BLaER1 treated with 17β-estradiol and CSF1 and Interleukin-3, amounts not matched to agents 10 nM and 100 nM (cell line): ENCODE results near the gene NFIX.

Experiments
- H3K27ac ChIP-seq, 11 experiments: shearing (Covaris generic); formaldehyde crosslinking; 2 replicates each; pipeline ENCODE4 v1.8.1; 2022
- H3K27me3 ChIP-seq, 11 experiments: shearing (Covaris generic); formaldehyde crosslinking; 2 replicates each; pipeline ENCODE4 v1.8.1; 2022
- H3K36me3 ChIP-seq, 11 experiments: shearing (Covaris generic); formaldehyde crosslinking; 2 replicates each; pipeline ENCODE4 v1.8.1; 2022
- H3K4me1 ChIP-seq, 10 experiments: shearing (Covaris generic); formaldehyde crosslinking; 2 replicates each; pipeline ENCODE4 v1.8.1; 2022
- H3K4me2 ChIP-seq, 11 experiments: shearing (Covaris generic); formaldehyde crosslinking; 2 replicates each; pipeline ENCODE4 v1.8.1; 2022
- H3K4me3 ChIP-seq, 10 experiments: shearing (Covaris generic); formaldehyde crosslinking; 2 replicates each; pipeline ENCODE4 v1.8.1; 2022
- H3K9ac ChIP-seq, 11 experiments: shearing (Covaris generic); formaldehyde crosslinking; 2 replicates each; pipeline ENCODE4 v1.8.1; 2022
- H3K9me3 ChIP-seq, 11 experiments: shearing (Covaris generic); formaldehyde crosslinking; replicated peaks in 1 of 11; 2 replicates each; pipeline ENCODE4 v1.8.1; 2022
- H4K20me1 ChIP-seq, 11 experiments: shearing (Covaris generic); formaldehyde crosslinking; 2 replicates each; pipeline ENCODE4 v1.8.1; 2022
- Cebpa-rat ChIP-seq, 11 experiments: shearing (Covaris generic); IDR thresholded peaks; 2 replicates each; pipeline ENCODE4 v1.8.1; 2022

Gene NFIX

GRCh38 chr19:13133241-13133870, 138.1 kb downstream of the NFIX start:
- no peak for TF ChIP-seq Cebpa-rat (IDR thresholded peaks at IDR 0.05)
- H3K27ac ChIP-seq: 0 out of 22 replicates have a peak overlapping the region, but pooled peaks of 1 of the 11 experiments have one; percentile 7
- peaks cover 79 to 100% (median 93%) of the 10 kb centered on the region in 11 experiments for H4K20me1 ChIP-seq
- no peaks in the 10 kb centered on the region for H3K27me3 ChIP-seq
- peak overlapping the region in 1 of 11 experiments; percentile 5; a peak in 1 of 22 replicates for H3K9ac ChIP-seq
- no peak overlapping the region for H3K4me3 ChIP-seq
- no peak overlapping the region for H3K4me2 ChIP-seq
- peaks cover 60 to 100% (median 87%) of the 10 kb centered on the region in 11 experiments for H3K36me3 ChIP-seq
- no peaks in the 10 kb centered on the region for H3K9me3 ChIP-seq
- H3K4me1 ChIP-seq: peaks cover 10 to 56% (median 39%) of the 10 kb centered on the region in 10 experiments

- Histone ChIP-seq H3K4me3 (no peak overlapping the region), H3K4me1 (peaks cover 18 to 56% (median 43%) of the 10 kb centered on the region in 10 experiments), H3K36me3 (peaks cover 58 to 94% (median 83%) of the 10 kb centered on the region in 11 experiments), H3K27ac (no peak overlapping the region), H3K27me3 (no peaks in the 10 kb centered on the region), H3K9ac (no peak overlapping the region; a peak in 1 of 22 replicates), H4K20me1 (peaks cover 68 to 96% (median 84%) of the 10 kb centered on the region in 11 experiments), H3K9me3 (no peaks in the 10 kb centered on the region), H3K4me2 (no peak overlapping the region)
- TF ChIP-seq Cebpa-rat (IDR thresholded peaks at IDR 0.05): no peak
Measured at GRCh38 chr19:13134626-13135025, 139.4 kb downstream of the NFIX start.

GRCh38 chr19:13135068-13136062, 140.1 kb downstream of the NFIX start:
- Histone ChIP-seq H3K4me2 (no peak overlapping the region), H4K20me1 (peaks cover 60 to 92% (median 76%) of the 10 kb centered on the region in 11 experiments), H3K4me3 (no peak overlapping the region), H3K4me1 (peaks cover 21 to 61% (median 48%) of the 10 kb centered on the region in 10 experiments), H3K9ac (no peak overlapping the region; a peak in 1 of 22 replicates), H3K27me3 (no peaks in the 10 kb centered on the region), H3K36me3 (peaks cover 58 to 92% (median 80%) of the 10 kb centered on the region in 11 experiments), H3K27ac (no peak overlapping the region), H3K9me3 (no peaks in the 10 kb centered on the region)
- no peak for TF ChIP-seq Cebpa-rat (IDR thresholded peaks at IDR 0.05)

GRCh38 chr19:13137290-13137794, 142.1 kb downstream of the NFIX start:
- Histone ChIP-seq H3K9me3 (no peaks in the 10 kb centered on the region), H3K9ac (no peak overlapping the region), H3K36me3 (peaks cover 58 to 86% (median 72%) of the 10 kb centered on the region in 11 experiments), H3K4me3 (no peak overlapping the region), H4K20me1 (peaks cover 40 to 77% (median 57%) of the 10 kb centered on the region in 11 experiments), H3K27ac (peak overlapping the region in 6 of 11 experiments; percentile 72 to 83 (median 76); a peak in 5 of 22 replicates), H3K4me1 (peaks cover 21 to 50% (median 32%) of the 10 kb centered on the region in 10 experiments), H3K27me3 (no peaks in the 10 kb centered on the region), H3K4me2 (peak overlapping the region in 5 of 11 experiments; percentile 84 to 94 (median 92); a peak in 5 of 22 replicates)
- TF ChIP-seq Cebpa-rat (IDR thresholded peaks at IDR 0.05): no peak

- peak overlapping the region in 6 of 10 experiments; percentile 15 to 52 (median 32); a peak in 8 of 20 replicates for H3K4me3 ChIP-seq
- peak overlapping the region; percentile 52 to 72 (median 62); a peak in 19 of 22 replicates for H3K9ac ChIP-seq
- peaks cover 30 to 77% (median 47%) of the 10 kb centered on the region in 11 experiments for H4K20me1 ChIP-seq
- peaks cover 21 to 54% (median 40%) of the 10 kb centered on the region in 10 experiments for H3K4me1 ChIP-seq
- peak overlapping the region; percentile 58 to 94 (median 86) for H3K4me2 ChIP-seq
- H3K36me3 ChIP-seq: peaks cover 50 to 86% (median 68%) of the 10 kb centered on the region in 11 experiments
- TF ChIP-seq Cebpa-rat (IDR thresholded peaks at IDR 0.05): no peak
- no peaks in the 10 kb centered on the region for H3K9me3 ChIP-seq
- H3K27ac ChIP-seq: peak overlapping the region; percentile 42 to 83 (median 75); a peak in 21 of 22 replicates
- no peaks in the 10 kb centered on the region for H3K27me3 ChIP-seq
Measured at GRCh38 chr19:13138171-13138915, 143.1 kb downstream of the NFIX start.

GRCh38 chr19:13138916-13139198, 143.6 kb downstream of the NFIX start:
- Histone ChIP-seq H3K9me3 (no peaks in the 10 kb centered on the region), H3K4me3 (peak overlapping the region in 6 of 10 experiments; percentile 15 to 52 (median 32); a peak in 7 of 20 replicates), H3K4me2 (peak overlapping the region; percentile 58 to 94 (median 86)), H3K27me3 (no peaks in the 10 kb centered on the region), H4K20me1 (peaks cover 25 to 74% (median 42%) of the 10 kb centered on the region in 11 experiments), H3K9ac (peak overlapping the region; percentile 52 to 72 (median 62); a peak in 19 of 22 replicates), H3K4me1 (peaks cover 21 to 59% (median 43%) of the 10 kb centered on the region in 10 experiments), H3K36me3 (peaks cover 52 to 86% (median 67%) of the 10 kb centered on the region in 11 experiments), H3K27ac (peak overlapping the region; percentile 42 to 83 (median 75); a peak in 20 of 22 replicates)
- TF ChIP-seq Cebpa-rat (IDR thresholded peaks at IDR 0.05): peak in 8 of 11 experiments; percentile 28 to 89 (median 72); a peak in 12 of 22 replicates

- Histone ChIP-seq H3K27ac (peak overlapping the region; percentile 26 to 83 (median 75); a peak in 19 of 22 replicates), H3K9ac (peak overlapping the region; percentile 24 to 74 (median 60); a peak in 18 of 22 replicates), H3K27me3 (no peaks in the 10 kb centered on the region), H3K9me3 (no peaks in the 10 kb centered on the region), H3K4me3 (no peak overlapping the region), H3K4me1 (peaks cover 21 to 67% (median 45%) of the 10 kb centered on the region in 10 experiments), H3K36me3 (peaks cover 52 to 86% (median 66%) of the 10 kb centered on the region in 11 experiments), H4K20me1 (peaks cover 16 to 72% (median 33%) of the 10 kb centered on the region in 11 experiments; a peak in 21 of 22 replicates), H3K4me2 (peak overlapping the region in 10 of 11 experiments; percentile 51 to 92 (median 68); a peak in 20 of 22 replicates)
- TF ChIP-seq Cebpa-rat (IDR thresholded peaks at IDR 0.05): no peak
Measured at GRCh38 chr19:13139633-13140311, 144.5 kb downstream of the NFIX start.
